H1 (cell line): ENCODE results near the gene ANKRD60. TPM values are rescaled to one million over a fixed set of nuclear protein-coding genes. Genes with fewer than 3 reads are reported as not detected.

Experiments
- CHD1 ChIP-seq: IDR thresholded peaks from 2 replicates; pipeline ENCODE4 v1.6.1; 2012; ENCODE audit warnings: low read depth, low read length, improper control_type of control experiment
- EP300 ChIP-seq, 2 experiments: IDR thresholded peaks; 1 replicate in 1 of 2; 2 replicates in 1 of 2; pipeline ENCODE4 v1.6.1; 2011 to 2012; ENCODE audit warnings: low read depth in 2 of 2, low read length in 2 of 2, mild to moderate bottlenecking in 2 of 2, borderline replicate concordance in 1 of 2, inconsistent platforms in 1 of 2, moderate library complexity in 1 of 2
- RNF2 ChIP-seq: fragments of 200-900, 300-1000 bp; sonication (generic); IDR thresholded peaks from 2 replicates; pipeline ENCODE4 v1.7.1; 2016; ENCODE audit warnings: borderline replicate concordance, low read depth, mild to moderate bottlenecking, antibody characterized with exemption, low read length; ENCODE audit not compliant: poor library complexity, severe bottlenecking; ENCODE audit errors: missing control alignments
- polyA plus RNA-seq, 7 experiments: library from polyadenylated mRNA; depleted of rRNA in 3 of 7; stranded (reverse) in 5 of 7; unstranded in 2 of 7; fragments of >200 nt in 5 of 7; fragments of 200-250 nt in 2 of 7; gene quantifications; 1 replicate in 5 of 7; 2 replicates in 1 of 7; 4 replicates in 1 of 7; pipeline versions ENCODE4 v1.2.1 to v1.2.3, GENCODE V29; 2011 to 2013; ENCODE audit warnings: missing spikeins in 2 of 7, mixed read lengths in 2 of 7
- total RNA-seq: library from RNA; stranded (reverse); fragmentation: NEBNext Ultra II Directional; extraction: Animal tissue kit (Norgen Biotek cat#: 25700); gene quantifications from 2 replicates; pipeline ENCODE4 v1.2.1, GENCODE V29; 2021

The ANKRD60 gene
- total and polyA plus RNA-seq, 2 of the 8 experiments (the other 6 are each of a cell fraction or from before 2014, with no cell fraction given): not detected

DNA sequence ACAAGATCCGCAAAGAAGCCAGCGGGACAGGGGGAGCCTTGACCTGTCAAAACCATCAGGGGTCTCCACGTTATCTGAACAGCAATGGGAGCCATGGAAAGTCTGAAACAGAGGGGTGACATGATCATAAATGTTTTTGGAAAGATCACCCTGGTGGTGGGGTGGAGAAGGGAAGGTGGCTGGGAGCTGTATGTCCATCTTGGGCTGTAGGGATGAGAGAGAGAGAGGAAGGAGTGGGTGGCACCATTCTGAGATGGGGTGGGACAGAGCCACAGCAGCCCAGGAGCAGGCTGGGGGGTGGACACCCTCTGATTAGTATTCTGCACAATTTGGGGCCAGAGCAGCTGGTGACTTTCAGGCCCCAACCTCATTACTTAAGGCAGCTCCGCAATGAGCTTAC, 30.1 kb downstream of the ANKRD60 start (continued):
- TF ChIP-seq RNF2: no peak
- no peak for TF ChIP-seq EP300 (IDR thresholded peaks at IDR 0.05; ENCODE audit: borderline replicate concordance in 1 of 2, low read depth in 2 of 2, low read length in 2 of 2)
- no peak for TF ChIP-seq CHD1
- TF ChIP-seq, all 59 proteins: peak for 0
